Stimulated activated CD4-positive, alpha-beta T cell treated with anti-CD3 and anti-CD28 coated beads, Interleukin-4, amount 100 ng/mL, for 48 hours (primary cell): Measurements from ENCODE around the gene UNC5C.
"Not testable (repeated sequence)": the region's sequence is repeated elsewhere in the genome, so short reads cannot be mapped to it uniquely, and the experiment has no call there.

Source experiments
- DNase-seq, 2 donors: peaks; one replicate each; pipeline ENCODE4 v3.0.0-alpha.2; 2020; ENCODE audit warnings: low read depth in 2 of 2

UNC5C gene

GRCh38 chr4:95181996-95182306, 366.8 kb downstream of the UNC5C start:
- no peak for DNase-seq

- DNase-seq = no peak
Observed at GRCh38 chr4:95181243-95181995, 367.4 kb downstream of the UNC5C start.

- DNase-seq = no peak
Observed at GRCh38 chr4:95180531-95181242, 368.1 kb downstream of the UNC5C start.

GRCh38 chr4:95178938-95179337, 369.8 kb downstream of the UNC5C start:
- DNase-seq = no peak

GRCh38 chr4:95171377-95171776, 377.4 kb downstream of the UNC5C start:
- not testable (repeated sequence) for DNase-seq

- DNase-seq = no peak
Observed at GRCh38 chr4:95170176-95170575, 378.6 kb downstream of the UNC5C start.

GRCh38 chr4:95167805-95168204, 381.0 kb downstream of the UNC5C start:
- no peak for DNase-seq

GRCh38 chr4:95165926-95166524, 382.7 kb downstream of the UNC5C start:
- DNase-seq = no peak

GRCh38 chr4:95162867-95163266, 385.9 kb downstream of the UNC5C start:
- no peak for DNase-seq

- DNase-seq = no peak
Observed at GRCh38 chr4:95161781-95162469, 386.8 kb downstream of the UNC5C start.

GRCh38 chr4:95159384-95159783, 389.4 kb downstream of the UNC5C start:
- DNase-seq = no peak

- no peak for DNase-seq
Observed at GRCh38 chr4:95158626-95159025, 390.1 kb downstream of the UNC5C start.

- no peak for DNase-seq
Observed at GRCh38 chr4:95158045-95158444, 390.7 kb downstream of the UNC5C start.

- DNase-seq = no peak
Observed at GRCh38 chr4:95157596-95157995, 391.2 kb downstream of the UNC5C start.

- DNase-seq = no peak
Observed at GRCh38 chr4:95156452-95156765, 392.4 kb downstream of the UNC5C start.

GRCh38 chr4:95155759-95156451, 392.9 kb downstream of the UNC5C start:
- DNase-seq = no peak

GRCh38 chr4:95153182-95153581, 395.6 kb downstream of the UNC5C start:
- no peak for DNase-seq

GRCh38 chr4:95151255-95151654, 397.5 kb downstream of the UNC5C start:
- DNase-seq = no peak

- DNase-seq = no peak
Observed at GRCh38 chr4:95142932-95143331, 405.8 kb downstream of the UNC5C start.

GRCh38 chr4:95141361-95141760, 407.4 kb downstream of the UNC5C start:
- no peak for DNase-seq

GRCh38 chr4:95139424-95139823, 409.3 kb downstream of the UNC5C start:
- DNase-seq = not testable (repeated sequence)

- DNase-seq = not testable (repeated sequence)
Observed at GRCh38 chr4:95134016-95134415, 414.8 kb downstream of the UNC5C start.
